Measurements from ENCODE around the gene NPEPPS. TPM values are rescaled to one million over a fixed set of nuclear protein-coding genes. Genes with fewer than 3 reads are reported as not detected.
"Not testable (repeated sequence)": the region's sequence is repeated elsewhere in the genome, so short reads cannot be mapped to it uniquely, and the experiment has no call there.

The NPEPPS gene
- total RNA-seq, 1 experiment from 2014 or later, result 78.4 TPM

DNA sequence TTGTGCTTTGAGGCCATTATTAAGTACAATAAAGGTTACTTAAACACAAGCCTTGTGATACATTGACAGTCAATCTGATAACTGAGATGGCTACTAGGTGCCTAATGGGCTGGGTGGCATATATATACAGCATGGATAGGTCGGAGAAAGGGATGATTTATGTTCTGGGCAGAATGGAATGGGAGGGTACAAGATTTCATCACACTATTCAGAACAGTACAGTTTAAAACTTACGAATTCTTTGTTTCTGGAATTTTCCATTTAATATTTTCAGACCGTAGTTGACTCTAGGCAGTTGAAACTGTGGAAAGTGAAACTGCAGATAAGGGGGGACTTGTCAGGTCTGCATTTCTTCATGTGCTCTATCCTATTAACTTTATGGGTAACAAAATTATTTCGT lies 23.8 kb downstream of the NPEPPS start:
- DNase-seq (ENCODE audit: unreplicated experiment); H3K27ac Mint-ChIP-seq (ENCODE audit: low read depth, unreplicated experiment); H3K9me3 Mint-ChIP-seq (ENCODE audit: unreplicated experiment); CTCF ChIA-PET; POLR2A ChIA-PET; BruUV-seq (replicated peaks); intact Hi-C loops (cut with micrococcal nuclease); H3K4me3 Mint-ChIP-seq (ENCODE audit: unreplicated experiment); H3K4me1 Mint-ChIP-seq (ENCODE audit: insufficient read depth, unreplicated experiment); H3K27me3 Mint-ChIP-seq (ENCODE audit: insufficient read depth, unreplicated experiment): not testable (repeated sequence)
- peaks cover 11% of the 10 kb centered on the region for H3K36me3 Mint-ChIP-seq (ENCODE audit: insufficient read depth, unreplicated experiment)

- CTCF ChIA-PET; POLR2A ChIA-PET; BruUV-seq (replicated peaks); H3K4me3 Mint-ChIP-seq (ENCODE audit: unreplicated experiment); intact Hi-C loops (cut with micrococcal nuclease); H3K9me3 Mint-ChIP-seq (ENCODE audit: unreplicated experiment); H3K27me3 Mint-ChIP-seq (ENCODE audit: insufficient read depth, unreplicated experiment); DNase-seq (ENCODE audit: unreplicated experiment); H3K36me3 Mint-ChIP-seq (ENCODE audit: insufficient read depth, unreplicated experiment); H3K4me1 Mint-ChIP-seq (ENCODE audit: insufficient read depth, unreplicated experiment); H3K27ac Mint-ChIP-seq (ENCODE audit: low read depth, unreplicated experiment): not testable (repeated sequence)
Observed at GRCh38 chr17:47556108-47556507, 25.2 kb downstream of the NPEPPS start.

DNA sequence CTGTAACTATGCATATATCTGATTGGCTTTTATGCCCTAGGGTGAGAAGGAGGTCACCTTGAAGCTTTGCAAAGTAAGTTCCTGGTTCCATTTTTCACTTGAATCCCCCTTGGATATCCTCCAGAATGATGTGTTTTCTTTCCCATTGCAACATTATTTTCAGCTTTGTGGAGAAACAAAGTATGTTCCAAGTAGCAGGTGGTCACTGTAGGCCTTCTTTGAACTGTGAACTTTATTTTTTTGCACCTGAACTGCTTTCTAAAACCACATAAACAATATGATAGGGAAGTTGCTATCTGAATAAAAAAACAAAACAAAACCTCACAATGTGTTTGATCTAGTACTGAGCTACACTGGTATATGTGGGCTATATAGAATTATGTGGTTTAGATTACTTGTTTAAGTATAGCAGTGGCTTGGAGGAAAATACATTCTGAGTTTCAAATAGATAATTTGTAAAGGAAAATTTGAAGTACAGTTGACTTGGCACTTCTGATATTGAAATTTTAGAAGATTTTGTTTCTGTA lies 29.7 kb downstream of the NPEPPS start:
- H3K9me3 Mint-ChIP-seq (ENCODE audit: unreplicated experiment); H3K36me3 Mint-ChIP-seq (ENCODE audit: insufficient read depth, unreplicated experiment); intact Hi-C loops (cut with micrococcal nuclease); POLR2A ChIA-PET; BruUV-seq (replicated peaks); H3K4me1 Mint-ChIP-seq (ENCODE audit: insufficient read depth, unreplicated experiment); DNase-seq (ENCODE audit: unreplicated experiment); CTCF ChIA-PET; H3K4me3 Mint-ChIP-seq (ENCODE audit: unreplicated experiment); H3K27me3 Mint-ChIP-seq (ENCODE audit: insufficient read depth, unreplicated experiment); H3K27ac Mint-ChIP-seq (ENCODE audit: low read depth, unreplicated experiment): not testable (repeated sequence)

GRCh38 chr17:47561698-47562405 lies 30.9 kb downstream of the NPEPPS start:
- H3K36me3 Mint-ChIP-seq (ENCODE audit: insufficient read depth, unreplicated experiment), result peaks cover 11% of the 10 kb centered on the region
- intact Hi-C loops (cut with micrococcal nuclease); H3K4me3 Mint-ChIP-seq (ENCODE audit: unreplicated experiment); CTCF ChIA-PET; POLR2A ChIA-PET; H3K27me3 Mint-ChIP-seq (ENCODE audit: insufficient read depth, unreplicated experiment); H3K4me1 Mint-ChIP-seq (ENCODE audit: insufficient read depth, unreplicated experiment); DNase-seq (ENCODE audit: unreplicated experiment); BruUV-seq (replicated peaks); H3K9me3 Mint-ChIP-seq (ENCODE audit: unreplicated experiment): not testable (repeated sequence)
- peak overlapping the region; percentile 12 for H3K27ac Mint-ChIP-seq (ENCODE audit: low read depth, unreplicated experiment)

DNA sequence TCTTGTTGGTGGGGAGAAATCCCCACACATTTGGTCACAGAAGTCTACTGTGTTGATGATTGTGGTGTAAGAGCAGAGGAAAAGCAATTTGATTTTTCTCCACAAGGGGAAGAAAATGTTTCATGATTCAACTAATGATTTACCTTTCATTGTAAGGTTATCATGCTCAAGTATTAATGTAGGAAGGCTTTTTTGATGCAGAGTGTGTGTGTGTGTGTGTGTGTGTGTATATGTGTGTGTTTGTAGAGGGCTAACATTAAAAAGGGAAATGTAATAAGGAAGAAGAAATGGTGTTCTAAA lies 31.4 kb downstream of the NPEPPS start:
- H3K4me3 Mint-ChIP-seq (ENCODE audit: unreplicated experiment); BruUV-seq (replicated peaks); H3K9me3 Mint-ChIP-seq (ENCODE audit: unreplicated experiment); DNase-seq (ENCODE audit: unreplicated experiment); H3K27ac Mint-ChIP-seq (ENCODE audit: low read depth, unreplicated experiment); intact Hi-C loops (cut with micrococcal nuclease); H3K4me1 Mint-ChIP-seq (ENCODE audit: insufficient read depth, unreplicated experiment); POLR2A ChIA-PET; CTCF ChIA-PET; H3K27me3 Mint-ChIP-seq (ENCODE audit: insufficient read depth, unreplicated experiment): not testable (repeated sequence)
- peaks cover 11% of the 10 kb centered on the region for H3K36me3 Mint-ChIP-seq (ENCODE audit: insufficient read depth, unreplicated experiment)

- H3K4me3 Mint-ChIP-seq (ENCODE audit: unreplicated experiment); intact Hi-C loops (cut with micrococcal nuclease); H3K4me1 Mint-ChIP-seq (ENCODE audit: insufficient read depth, unreplicated experiment); H3K9me3 Mint-ChIP-seq (ENCODE audit: unreplicated experiment); CTCF ChIA-PET; H3K27ac Mint-ChIP-seq (ENCODE audit: low read depth, unreplicated experiment); H3K27me3 Mint-ChIP-seq (ENCODE audit: insufficient read depth, unreplicated experiment); BruUV-seq (replicated peaks); POLR2A ChIA-PET: not testable (repeated sequence)
- H3K36me3 Mint-ChIP-seq (ENCODE audit: insufficient read depth, unreplicated experiment), result peaks cover 32% of the 10 kb centered on the region
- peak; percentile 40 for DNase-seq (ENCODE audit: unreplicated experiment)
Observed at GRCh38 chr17:47567261-47567660, 36.4 kb downstream of the NPEPPS start.

DNA sequence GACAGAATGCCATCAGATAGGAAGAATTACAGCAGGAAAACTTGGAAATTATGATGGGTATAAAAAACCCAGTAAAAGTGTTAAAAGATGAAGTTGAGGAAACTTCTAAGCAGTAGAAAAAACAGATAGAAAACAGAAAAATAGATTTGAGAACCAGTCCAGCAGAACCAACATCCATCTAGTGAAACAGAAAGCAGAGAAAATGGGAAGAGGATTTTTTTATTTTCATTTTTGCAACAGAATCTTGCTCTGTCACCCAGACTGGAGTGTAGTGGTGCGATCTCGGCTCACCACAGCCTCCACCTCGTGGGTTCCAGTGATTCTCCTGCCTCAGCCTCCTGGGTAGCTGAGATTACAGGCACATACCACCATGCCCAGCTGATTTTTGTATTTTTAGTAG lies 41.7 kb downstream of the NPEPPS start:
- DNase-seq (ENCODE audit: unreplicated experiment); H3K4me1 Mint-ChIP-seq (ENCODE audit: insufficient read depth, unreplicated experiment); H3K27me3 Mint-ChIP-seq (ENCODE audit: insufficient read depth, unreplicated experiment); POLR2A ChIA-PET; H3K9me3 Mint-ChIP-seq (ENCODE audit: unreplicated experiment); H3K4me3 Mint-ChIP-seq (ENCODE audit: unreplicated experiment); intact Hi-C loops (cut with micrococcal nuclease); H3K27ac Mint-ChIP-seq (ENCODE audit: low read depth, unreplicated experiment); CTCF ChIA-PET; BruUV-seq (replicated peaks): not testable (repeated sequence)
- H3K36me3 Mint-ChIP-seq (ENCODE audit: insufficient read depth, unreplicated experiment), result peaks cover 32% of the 10 kb centered on the region

DNA sequence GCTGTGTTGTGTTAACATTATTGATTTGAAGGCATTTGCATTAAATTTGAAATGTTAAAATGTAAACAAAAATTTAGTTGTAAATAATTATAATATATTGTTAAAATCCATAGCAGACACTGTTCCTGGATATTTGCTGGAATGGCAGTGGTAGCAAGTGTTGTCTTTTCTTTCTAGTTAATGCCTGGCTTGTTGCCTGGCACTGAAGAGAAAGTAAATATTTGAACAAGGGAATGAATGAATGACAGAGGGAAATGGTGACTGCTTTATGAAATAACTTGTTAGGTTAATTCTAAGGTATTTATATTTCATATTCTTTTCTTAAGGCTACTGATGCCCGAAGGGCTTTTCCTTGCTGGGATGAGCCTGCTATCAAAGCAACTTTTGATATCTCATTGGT lies 51.5 kb downstream of the NPEPPS start:
- H3K4me3 Mint-ChIP-seq (ENCODE audit: unreplicated experiment); H3K9me3 Mint-ChIP-seq (ENCODE audit: unreplicated experiment); intact Hi-C loops (cut with micrococcal nuclease); H3K27ac Mint-ChIP-seq (ENCODE audit: low read depth, unreplicated experiment); DNase-seq (ENCODE audit: unreplicated experiment); H3K4me1 Mint-ChIP-seq (ENCODE audit: insufficient read depth, unreplicated experiment); POLR2A ChIA-PET; H3K27me3 Mint-ChIP-seq (ENCODE audit: insufficient read depth, unreplicated experiment); CTCF ChIA-PET: not testable (repeated sequence)
- TSS peak; percentile 2 for BruUV-seq (replicated peaks)
- peaks cover 30% of the 10 kb centered on the region for H3K36me3 Mint-ChIP-seq (ENCODE audit: insufficient read depth, unreplicated experiment)

DNA sequence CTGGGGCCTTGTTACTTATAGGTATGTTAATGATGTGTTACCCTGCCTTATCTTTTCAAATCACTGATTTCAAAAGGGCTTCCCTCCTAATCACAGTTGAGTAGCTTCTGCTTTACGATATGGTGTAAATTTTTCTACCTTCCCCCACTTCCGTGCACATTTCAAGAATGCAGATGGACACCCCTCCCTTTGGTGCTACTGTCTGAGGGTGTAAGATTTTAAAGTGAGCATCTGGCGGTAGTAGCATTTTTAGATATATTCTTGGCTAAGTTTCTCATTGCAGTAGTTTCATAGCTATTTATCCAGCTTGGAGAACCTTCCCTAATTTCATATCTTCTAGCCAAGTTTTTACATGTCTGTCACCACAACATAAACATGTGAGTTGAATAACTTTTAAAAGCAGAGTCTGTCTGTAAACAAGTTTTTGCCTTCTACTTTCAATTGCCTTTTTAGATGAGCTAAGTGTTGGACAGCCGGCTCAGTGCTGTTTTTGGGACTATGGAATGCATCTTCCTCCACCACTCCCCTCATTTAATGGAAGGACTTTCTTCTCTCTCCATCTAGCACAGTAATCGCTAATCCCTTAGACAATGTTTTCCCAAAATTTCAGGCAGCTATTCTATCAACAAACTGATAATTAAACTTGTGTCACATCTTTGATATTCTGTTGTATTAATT lies 55.6 kb downstream of the NPEPPS start:
- H3K27me3 Mint-ChIP-seq (ENCODE audit: insufficient read depth, unreplicated experiment); DNase-seq (ENCODE audit: unreplicated experiment); H3K4me1 Mint-ChIP-seq (ENCODE audit: insufficient read depth, unreplicated experiment); H3K4me3 Mint-ChIP-seq (ENCODE audit: unreplicated experiment); POLR2A ChIA-PET; BruUV-seq (replicated peaks); H3K9me3 Mint-ChIP-seq (ENCODE audit: unreplicated experiment); H3K27ac Mint-ChIP-seq (ENCODE audit: low read depth, unreplicated experiment); CTCF ChIA-PET; intact Hi-C loops (cut with micrococcal nuclease): not testable (repeated sequence)
- peaks cover 37% of the 10 kb centered on the region for H3K36me3 Mint-ChIP-seq (ENCODE audit: insufficient read depth, unreplicated experiment)

Data from MCF 10A (cell line).